GM23338 (cell line): Measurements from ENCODE around the gene CDH4. TPM values are rescaled to one million over a fixed set of nuclear protein-coding genes. Genes with fewer than 3 reads are reported as not detected.

Experiments used
- ATAC-seq: fragments of 200-7000 bp; cut with Tn5 transposase; 3 replicates; pipeline ENCODE4 v1.9.1; 2020
- DNase-seq: peaks from one replicate; pipeline ENCODE4 v3.0.0-alpha.2; 2015; ENCODE audit warnings: low spot score
- H2AFZ ChIP-seq: fragments of 200-600 bp; sonication (generic); 2 replicates; pipeline ENCODE4 v1.8.0; 2016; ENCODE audit warnings: antibody characterized with exemption, mild to moderate bottlenecking, moderate library complexity
- H3F3A ChIP-seq: fragments of 200-600 bp; sonication (generic); replicated peaks from 2 replicates; pipeline ENCODE4 v1.8.0; 2017; ENCODE audit warnings: antibody characterized with exemption, mixed run types, low read depth
- H3K27ac ChIP-seq: fragments of 200-600 bp; sonication (generic); 2 replicates; pipeline ENCODE4 v1.6.1; 2016; ENCODE audit warnings: low read depth
- H3K27me3 ChIP-seq: fragments of 200-600 bp; sonication (generic); 2 replicates; pipeline ENCODE4 v1.8.0; 2016; ENCODE audit warnings: mild to moderate bottlenecking, mixed run types, moderate library complexity; ENCODE audit not compliant: insufficient read depth
- H3K36me3 ChIP-seq: fragments of 200-600 bp; sonication (generic); 2 replicates; pipeline ENCODE4 v1.8.0; 2016; ENCODE audit warnings: mild to moderate bottlenecking; ENCODE audit not compliant: insufficient read depth
- H3K4me1 ChIP-seq: fragments of 200-600 bp; sonication (generic); 2 replicates; pipeline ENCODE4 v1.8.0; 2016; ENCODE audit warnings: mild to moderate bottlenecking, moderate library complexity; ENCODE audit not compliant: insufficient read depth
- H3K4me2 ChIP-seq: fragments of 200-600 bp; sonication (generic); 2 replicates; pipeline ENCODE4 v1.7.1; 2017; ENCODE audit warnings: mixed run types
- H3K4me3 ChIP-seq: fragments of 200-600 bp; sonication (generic); 2 replicates; pipeline ENCODE4 v1.6.1; 2016; ENCODE audit warnings: mixed run types
- H3K79me2 ChIP-seq: fragments of 200-600 bp; sonication (generic); replicated peaks from 2 replicates; pipeline ENCODE4 v1.8.0; 2017; ENCODE audit warnings: mild to moderate bottlenecking; ENCODE audit not compliant: insufficient read depth
- H3K9me2 ChIP-seq: fragments of 200-600 bp; sonication (generic); 2 replicates; pipeline ENCODE4 v1.8.0; 2017; ENCODE audit not compliant: insufficient read depth
- H4K20me1 ChIP-seq: fragments of 200-600 bp; sonication (generic); replicated peaks from 2 replicates; pipeline ENCODE4 v1.8.0; 2017; ENCODE audit warnings: mild to moderate bottlenecking; ENCODE audit not compliant: insufficient read depth
- H3K27ac Mint-ChIP-seq: 2 replicates; pipeline ENCODE4 v1.8.0; 2020; ENCODE audit warnings: inconsistent platforms, mild to moderate bottlenecking, moderate library complexity, mixed read lengths
- H3K27me3 Mint-ChIP-seq: 3 replicates; pipeline ENCODE4 v1.8.0; 2022; ENCODE audit warnings: low read depth, mild to moderate bottlenecking, moderate library complexity, mixed read lengths, inconsistent platforms; ENCODE audit not compliant: insufficient read depth, poor library complexity
- H3K36me3 Mint-ChIP-seq: 3 replicates; pipeline ENCODE4 v1.8.0; 2021; ENCODE audit warnings: low read depth, mild to moderate bottlenecking, inconsistent platforms, moderate library complexity, mixed read lengths
- H3K4me1 Mint-ChIP-seq: 3 replicates; pipeline ENCODE4 v1.8.0; 2020; ENCODE audit warnings: mild to moderate bottlenecking, inconsistent platforms, mixed read lengths
- H3K4me3 Mint-ChIP-seq: 3 replicates; pipeline ENCODE4 v1.8.0; 2021; ENCODE audit warnings: moderate library complexity, mild to moderate bottlenecking, inconsistent platforms, mixed read lengths
- H3K9me3 Mint-ChIP-seq: 3 replicates; pipeline ENCODE4 v1.8.0; 2020; ENCODE audit warnings: moderate library complexity, mild to moderate bottlenecking, inconsistent platforms, mixed read lengths
- CREB1 ChIP-seq: fragments of 250-450 bp; sonication (Bioruptor Pico); IDR thresholded peaks from 2 replicates; pipeline ENCODE4 v1.5.0; 2020; ENCODE audit warnings: low read depth, mild to moderate bottlenecking, moderate library complexity
- EZH2 ChIP-seq: fragments of 200-600 bp; sonication (generic); IDR thresholded peaks from one replicate; pipeline ENCODE4 v1.8.0; 2017; ENCODE audit warnings: antibody characterized with exemption, mild to moderate bottlenecking, low read depth; ENCODE audit not compliant: unreplicated experiment
- EZH2phosphoT487 ChIP-seq: fragments of 200-600 bp; sonication (generic); IDR thresholded peaks from one replicate; pipeline ENCODE4 v1.8.1; 2018; ENCODE audit warnings: antibody characterized with exemption; ENCODE audit not compliant: unreplicated experiment
- JUNB ChIP-seq: IDR thresholded peaks from one replicate; pipeline ENCODE4 v1.6.1; 2016; ENCODE audit warnings: antibody characterized with exemption; ENCODE audit not compliant: unreplicated experiment
- NANOG ChIP-seq: IDR thresholded peaks from 2 replicates; pipeline ENCODE4 v1.6.1; 2016; ENCODE audit warnings: antibody characterized with exemption, borderline replicate concordance
- POLR2AphosphoS5 ChIP-seq: IDR thresholded peaks from 2 replicates; pipeline ENCODE4 v1.6.1; 2016; ENCODE audit warnings: antibody characterized with exemption, low read depth
- STAT1 ChIP-seq: IDR thresholded peaks from one replicate; pipeline ENCODE4 v1.6.1; 2016; ENCODE audit warnings: antibody characterized with exemption; ENCODE audit not compliant: unreplicated experiment
- ZNF114 ChIP-seq: fragments of 250-450 bp; sonication (Bioruptor Pico); IDR thresholded peaks from 2 replicates; pipeline ENCODE4 v1.5.0; 2020; ENCODE audit warnings: mild to moderate bottlenecking, moderate library complexity
- ZNF331 ChIP-seq: fragments of 250-450 bp; sonication (Bioruptor Pico); IDR thresholded peaks from 2 replicates; pipeline ENCODE4 v1.5.0; 2020; ENCODE audit warnings: low read depth, mild to moderate bottlenecking, moderate library complexity
- polyA plus RNA-seq: library from polyadenylated mRNA; unstranded; fragments of >200 nt; fragmentation: Nextera tagmentation; extraction: Ambion mirVana; gene quantifications from 2 replicates; pipeline ENCODE4 v1.2.1, GENCODE V29; 2016
- total RNA-seq: library from RNA; depleted of rRNA; stranded (reverse); fragments of >200 nt; shearing (Covaris generic); gene quantifications from 2 replicates; pipeline ENCODE4 v1.2.3, GENCODE V29; 2014
- TF ChIP-seq, protein P1 (sequence below): fragments of 250-450 bp; sonication (Bioruptor Pico); IDR thresholded peaks from 2 replicates; pipeline ENCODE4 v1.5.0; 2020; ENCODE audit warnings: mild to moderate bottlenecking, moderate library complexity
- TF ChIP-seq, protein P2 (sequence below): IDR thresholded peaks from one replicate; pipeline ENCODE4 v1.6.1; 2018; ENCODE audit warnings: antibody characterized with exemption; ENCODE audit not compliant: unreplicated experiment
- TF ChIP-seq, protein P3 (sequence below), 2 experiments: fragments of 200-600 bp in 1 of 2; sonication (generic) in 1 of 2; conservative IDR thresholded peaks; 2 replicates each; pipeline versions ENCODE4 v1.5.1 to v1.6.1; 2016 to 2017; ENCODE audit warnings: antibody characterized with exemption in 2 of 2, low read depth in 2 of 2, mild to moderate bottlenecking in 2 of 2, moderate library complexity in 1 of 2
- TF ChIP-seq, protein P4 (sequence below): IDR thresholded peaks from 2 replicates; pipeline ENCODE4 v1.6.1; 2016; ENCODE audit warnings: antibody characterized with exemption

CDH4 gene
- total and polyA plus RNA-seq, 2 experiments from 2014 or later: 1.2 to 4.2 TPM

DNA sequence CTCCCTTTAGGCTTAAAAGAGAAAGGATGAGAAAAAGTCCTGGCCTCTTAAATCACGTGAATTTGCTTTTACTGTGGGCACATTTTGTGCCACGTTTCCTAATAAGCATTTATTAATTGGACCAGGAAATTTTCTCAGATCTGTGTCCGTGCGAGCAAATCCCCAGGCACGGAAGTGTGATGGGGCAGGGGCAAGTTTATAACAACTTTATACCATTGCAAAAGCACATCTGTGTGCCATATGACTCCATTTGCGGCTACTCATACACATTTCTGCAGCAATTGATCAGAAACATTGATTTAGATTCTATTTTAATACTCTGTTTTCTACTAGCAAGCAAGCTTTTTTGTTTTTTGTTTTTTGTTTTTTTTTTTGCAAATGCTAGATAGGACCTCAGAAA, 440.4 kb downstream of the CDH4 start (continued):
- TF ChIP-seq, protein P1, sequence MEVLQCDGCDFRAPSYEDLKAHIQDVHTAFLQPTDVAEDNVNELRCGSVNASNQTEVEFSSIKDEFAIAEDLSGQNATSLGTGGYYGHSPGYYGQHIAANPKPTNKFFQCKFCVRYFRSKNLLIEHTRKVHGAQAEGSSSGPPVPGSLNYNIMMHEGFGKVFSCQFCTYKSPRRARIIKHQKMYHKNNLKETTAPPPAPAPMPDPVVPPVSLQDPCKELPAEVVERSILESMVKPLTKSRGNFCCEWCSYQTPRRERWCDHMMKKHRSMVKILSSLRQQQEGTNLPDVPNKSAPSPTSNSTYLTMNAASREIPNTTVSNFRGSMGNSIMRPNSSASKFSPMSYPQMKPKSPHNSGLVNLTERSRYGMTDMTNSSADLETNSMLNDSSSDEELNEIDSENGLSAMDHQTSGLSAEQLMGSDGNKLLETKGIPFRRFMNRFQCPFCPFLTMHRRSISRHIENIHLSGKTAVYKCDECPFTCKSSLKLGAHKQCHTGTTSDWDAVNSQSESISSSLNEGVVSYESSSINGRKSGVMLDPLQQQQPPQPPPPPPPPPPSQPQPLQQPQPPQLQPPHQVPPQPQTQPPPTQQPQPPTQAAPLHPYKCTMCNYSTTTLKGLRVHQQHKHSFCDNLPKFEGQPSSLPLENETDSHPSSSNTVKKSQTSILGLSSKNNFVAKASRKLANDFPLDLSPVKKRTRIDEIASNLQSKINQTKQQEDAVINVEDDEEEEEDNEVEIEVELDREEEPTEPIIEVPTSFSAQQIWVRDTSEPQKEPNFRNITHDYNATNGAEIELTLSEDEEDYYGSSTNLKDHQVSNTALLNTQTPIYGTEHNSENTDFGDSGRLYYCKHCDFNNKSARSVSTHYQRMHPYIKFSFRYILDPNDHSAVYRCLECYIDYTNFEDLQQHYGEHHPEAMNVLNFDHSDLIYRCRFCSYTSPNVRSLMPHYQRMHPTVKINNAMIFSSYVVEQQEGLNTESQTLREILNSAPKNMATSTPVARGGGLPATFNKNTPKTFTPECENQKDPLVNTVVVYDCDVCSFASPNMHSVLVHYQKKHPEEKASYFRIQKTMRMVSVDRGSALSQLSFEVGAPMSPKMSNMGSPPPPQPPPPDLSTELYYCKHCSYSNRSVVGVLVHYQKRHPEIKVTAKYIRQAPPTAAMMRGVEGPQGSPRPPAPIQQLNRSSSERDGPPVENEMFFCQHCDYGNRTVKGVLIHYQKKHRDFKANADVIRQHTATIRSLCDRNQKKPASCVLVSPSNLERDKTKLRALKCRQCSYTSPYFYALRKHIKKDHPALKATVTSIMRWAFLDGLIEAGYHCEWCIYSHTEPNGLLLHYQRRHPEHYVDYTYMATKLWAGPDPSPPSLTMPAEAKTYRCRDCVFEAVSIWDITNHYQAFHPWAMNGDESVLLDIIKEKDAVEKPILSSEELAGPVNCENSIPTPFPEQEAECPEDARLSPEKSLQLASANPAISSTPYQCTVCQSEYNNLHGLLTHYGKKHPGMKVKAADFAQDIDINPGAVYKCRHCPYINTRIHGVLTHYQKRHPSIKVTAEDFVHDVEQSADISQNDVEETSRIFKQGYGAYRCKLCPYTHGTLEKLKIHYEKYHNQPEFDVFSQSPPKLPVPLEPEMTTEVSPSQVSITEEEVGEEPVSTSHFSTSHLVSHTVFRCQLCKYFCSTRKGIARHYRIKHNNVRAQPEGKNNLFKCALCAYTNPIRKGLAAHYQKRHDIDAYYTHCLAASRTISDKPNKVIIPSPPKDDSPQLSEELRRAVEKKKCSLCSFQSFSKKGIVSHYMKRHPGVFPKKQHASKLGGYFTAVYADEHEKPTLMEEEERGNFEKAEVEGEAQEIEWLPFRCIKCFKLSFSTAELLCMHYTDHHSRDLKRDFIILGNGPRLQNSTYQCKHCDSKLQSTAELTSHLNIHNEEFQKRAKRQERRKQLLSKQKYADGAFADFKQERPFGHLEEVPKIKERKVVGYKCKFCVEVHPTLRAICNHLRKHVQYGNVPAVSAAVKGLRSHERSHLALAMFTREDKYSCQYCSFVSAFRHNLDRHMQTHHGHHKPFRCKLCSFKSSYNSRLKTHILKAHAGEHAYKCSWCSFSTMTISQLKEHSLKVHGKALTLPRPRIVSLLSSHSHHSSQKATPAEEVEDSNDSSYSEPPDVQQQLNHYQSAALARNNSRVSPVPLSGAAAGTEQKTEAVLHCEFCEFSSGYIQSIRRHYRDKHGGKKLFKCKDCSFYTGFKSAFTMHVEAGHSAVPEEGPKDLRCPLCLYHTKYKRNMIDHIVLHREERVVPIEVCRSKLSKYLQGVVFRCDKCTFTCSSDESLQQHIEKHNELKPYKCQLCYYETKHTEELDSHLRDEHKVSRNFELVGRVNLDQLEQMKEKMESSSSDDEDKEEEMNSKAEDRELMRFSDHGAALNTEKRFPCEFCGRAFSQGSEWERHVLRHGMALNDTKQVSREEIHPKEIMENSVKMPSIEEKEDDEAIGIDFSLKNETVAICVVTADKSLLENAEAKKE (CRISPR knock-in tag): no peak
- TF ChIP-seq POLR2AphosphoS5 (no peak), ZNF331 (CRISPR knock-in tag) (no peak), EZH2 (no peak)

DNA sequence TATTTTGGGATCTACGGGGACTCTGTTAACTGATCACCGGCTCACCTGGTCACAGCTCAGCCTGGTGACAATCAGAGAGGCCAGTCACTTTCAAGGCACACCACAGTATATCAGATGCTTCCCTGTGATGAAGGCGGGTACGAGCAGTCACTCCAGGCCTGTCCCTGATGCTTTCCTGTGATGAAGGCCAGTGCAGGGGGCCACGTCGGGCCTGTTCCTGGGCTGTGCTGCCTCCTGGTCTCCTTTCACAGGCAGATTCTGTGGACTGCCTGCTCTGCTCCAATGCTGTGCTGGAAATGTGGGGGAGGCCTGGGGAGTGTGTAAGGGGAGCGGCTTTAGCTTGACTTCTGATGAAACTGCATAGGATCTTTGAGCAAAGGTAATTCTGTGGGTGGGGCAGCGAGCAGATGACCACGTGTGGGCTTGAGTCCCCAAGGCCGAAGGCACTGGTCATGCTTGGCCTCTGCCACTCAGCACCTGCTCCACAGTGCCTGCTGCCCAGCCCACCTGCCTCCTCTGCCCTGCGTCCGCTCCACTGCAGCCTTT, 441.1 kb downstream of the CDH4 start:
- Mint-ChIP-seq H3K4me3 (no peak overlapping the region), H3K4me1 (no peaks in the 10 kb centered on the region), H3K9me3 (no peaks in the 10 kb centered on the region), H3K27ac (no peak overlapping the region), H3K36me3 (no peaks in the 10 kb centered on the region), H3K27me3 (peaks cover 17% of the 10 kb centered on the region)
- no peaks in the 10 kb centered on the region for H3F3A ChIP-seq
- no peak overlapping the region for H2AFZ ChIP-seq
- H4K20me1 ChIP-seq: no peaks in the 10 kb centered on the region
- no peaks in the 10 kb centered on the region for H3K9me2 ChIP-seq
- no peak overlapping the region for H3K4me3 ChIP-seq
- H3K27ac ChIP-seq: no peak overlapping the region
- H3K4me2 ChIP-seq: no peak overlapping the region
- no peaks in the 10 kb centered on the region for H3K36me3 ChIP-seq
- H3K27me3 ChIP-seq: no peaks in the 10 kb centered on the region
- no peaks in the 10 kb centered on the region for H3K4me1 ChIP-seq
- DNase-seq: no peak
- ATAC-seq: no peak
- H3K79me2 ChIP-seq: no peaks in the 10 kb centered on the region
- TF ChIP-seq CREB1 (CRISPR knock-in tag) (no peak), EZH2 (no peak), NANOG (no peak), JUNB (no peak), ZNF331 (CRISPR knock-in tag) (no peak), EZH2phosphoT487 (no peak), ZNF114 (CRISPR knock-in tag) (no peak), STAT1 (no peak), POLR2AphosphoS5 (no peak)
- TF ChIP-seq, protein P2, sequence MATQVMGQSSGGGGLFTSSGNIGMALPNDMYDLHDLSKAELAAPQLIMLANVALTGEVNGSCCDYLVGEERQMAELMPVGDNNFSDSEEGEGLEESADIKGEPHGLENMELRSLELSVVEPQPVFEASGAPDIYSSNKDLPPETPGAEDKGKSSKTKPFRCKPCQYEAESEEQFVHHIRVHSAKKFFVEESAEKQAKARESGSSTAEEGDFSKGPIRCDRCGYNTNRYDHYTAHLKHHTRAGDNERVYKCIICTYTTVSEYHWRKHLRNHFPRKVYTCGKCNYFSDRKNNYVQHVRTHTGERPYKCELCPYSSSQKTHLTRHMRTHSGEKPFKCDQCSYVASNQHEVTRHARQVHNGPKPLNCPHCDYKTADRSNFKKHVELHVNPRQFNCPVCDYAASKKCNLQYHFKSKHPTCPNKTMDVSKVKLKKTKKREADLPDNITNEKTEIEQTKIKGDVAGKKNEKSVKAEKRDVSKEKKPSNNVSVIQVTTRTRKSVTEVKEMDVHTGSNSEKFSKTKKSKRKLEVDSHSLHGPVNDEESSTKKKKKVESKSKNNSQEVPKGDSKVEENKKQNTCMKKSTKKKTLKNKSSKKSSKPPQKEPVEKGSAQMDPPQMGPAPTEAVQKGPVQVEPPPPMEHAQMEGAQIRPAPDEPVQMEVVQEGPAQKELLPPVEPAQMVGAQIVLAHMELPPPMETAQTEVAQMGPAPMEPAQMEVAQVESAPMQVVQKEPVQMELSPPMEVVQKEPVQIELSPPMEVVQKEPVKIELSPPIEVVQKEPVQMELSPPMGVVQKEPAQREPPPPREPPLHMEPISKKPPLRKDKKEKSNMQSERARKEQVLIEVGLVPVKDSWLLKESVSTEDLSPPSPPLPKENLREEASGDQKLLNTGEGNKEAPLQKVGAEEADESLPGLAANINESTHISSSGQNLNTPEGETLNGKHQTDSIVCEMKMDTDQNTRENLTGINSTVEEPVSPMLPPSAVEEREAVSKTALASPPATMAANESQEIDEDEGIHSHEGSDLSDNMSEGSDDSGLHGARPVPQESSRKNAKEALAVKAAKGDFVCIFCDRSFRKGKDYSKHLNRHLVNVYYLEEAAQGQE: no peak
- TF ChIP-seq, protein P3, sequence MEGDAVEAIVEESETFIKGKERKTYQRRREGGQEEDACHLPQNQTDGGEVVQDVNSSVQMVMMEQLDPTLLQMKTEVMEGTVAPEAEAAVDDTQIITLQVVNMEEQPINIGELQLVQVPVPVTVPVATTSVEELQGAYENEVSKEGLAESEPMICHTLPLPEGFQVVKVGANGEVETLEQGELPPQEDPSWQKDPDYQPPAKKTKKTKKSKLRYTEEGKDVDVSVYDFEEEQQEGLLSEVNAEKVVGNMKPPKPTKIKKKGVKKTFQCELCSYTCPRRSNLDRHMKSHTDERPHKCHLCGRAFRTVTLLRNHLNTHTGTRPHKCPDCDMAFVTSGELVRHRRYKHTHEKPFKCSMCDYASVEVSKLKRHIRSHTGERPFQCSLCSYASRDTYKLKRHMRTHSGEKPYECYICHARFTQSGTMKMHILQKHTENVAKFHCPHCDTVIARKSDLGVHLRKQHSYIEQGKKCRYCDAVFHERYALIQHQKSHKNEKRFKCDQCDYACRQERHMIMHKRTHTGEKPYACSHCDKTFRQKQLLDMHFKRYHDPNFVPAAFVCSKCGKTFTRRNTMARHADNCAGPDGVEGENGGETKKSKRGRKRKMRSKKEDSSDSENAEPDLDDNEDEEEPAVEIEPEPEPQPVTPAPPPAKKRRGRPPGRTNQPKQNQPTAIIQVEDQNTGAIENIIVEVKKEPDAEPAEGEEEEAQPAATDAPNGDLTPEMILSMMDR (conservative IDR thresholded peaks at IDR 0.05; ENCODE audit: low read depth in 2 of 2): no peak
- TF ChIP-seq, protein P4, sequence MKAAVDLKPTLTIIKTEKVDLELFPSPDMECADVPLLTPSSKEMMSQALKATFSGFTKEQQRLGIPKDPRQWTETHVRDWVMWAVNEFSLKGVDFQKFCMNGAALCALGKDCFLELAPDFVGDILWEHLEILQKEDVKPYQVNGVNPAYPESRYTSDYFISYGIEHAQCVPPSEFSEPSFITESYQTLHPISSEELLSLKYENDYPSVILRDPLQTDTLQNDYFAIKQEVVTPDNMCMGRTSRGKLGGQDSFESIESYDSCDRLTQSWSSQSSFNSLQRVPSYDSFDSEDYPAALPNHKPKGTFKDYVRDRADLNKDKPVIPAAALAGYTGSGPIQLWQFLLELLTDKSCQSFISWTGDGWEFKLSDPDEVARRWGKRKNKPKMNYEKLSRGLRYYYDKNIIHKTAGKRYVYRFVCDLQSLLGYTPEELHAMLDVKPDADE: no peak
